MCF 10A (cell line): ENCODE measurements around the gene MUTYH. TPM values are rescaled to one million over a fixed set of nuclear protein-coding genes. Genes with fewer than 3 reads are reported as not detected.
A peak's percentile ranks its signal among the peaks of the same experiment; 100 is the strongest.

ENCODE experiments used
- BruUV-seq: library from RNA; stranded (reverse); fragments of 400-500 nt; replicated peaks from 2 replicates; lab custom pipeline; 2021; lab: Mats Ljungman, UMichigan
- CTCF ChIA-PET: fragments of 300-600 bp; sonication (Branson Sonifier 250); formaldehyde crosslinking; extraction: SDS; loops from one replicate; lab custom pipeline; 2021; ENCODE audit warnings: antibody characterized with exemption, inconsistent platforms; lab: Yijun Ruan, JAX
- POLR2A ChIA-PET: fragments of 300-600, 350-650 bp; sonication (Branson Sonifier 250); formaldehyde crosslinking; extraction: SDS; loops from one replicate; lab custom pipeline; 2020; ENCODE audit warnings: antibody characterized with exemption, inconsistent platforms; lab: Yijun Ruan, JAX
- DNase-seq: peaks from one replicate; pipeline ENCODE4 v3.0.0-alpha.2; 2018; ENCODE audit not compliant: unreplicated experiment
- H3K27ac Mint-ChIP-seq: one replicate; pipeline ENCODE4 v1.8.0; 2022; ENCODE audit warnings: mild to moderate bottlenecking, low read depth, mixed read lengths; ENCODE audit not compliant: unreplicated experiment
- H3K27me3 Mint-ChIP-seq: one replicate; pipeline ENCODE4 v1.8.0; 2022; ENCODE audit warnings: mixed read lengths; ENCODE audit not compliant: insufficient read depth, unreplicated experiment
- H3K36me3 Mint-ChIP-seq: one replicate; pipeline ENCODE4 v1.8.0; 2022; ENCODE audit warnings: mild to moderate bottlenecking, moderate library complexity, mixed read lengths; ENCODE audit not compliant: insufficient read depth, unreplicated experiment
- H3K4me1 Mint-ChIP-seq: one replicate; pipeline ENCODE4 v1.8.0; 2022; ENCODE audit warnings: mixed read lengths; ENCODE audit not compliant: insufficient read depth, unreplicated experiment
- H3K4me3 Mint-ChIP-seq: one replicate; pipeline ENCODE4 v1.8.0; 2022; ENCODE audit warnings: mild to moderate bottlenecking, moderate library complexity, mixed read lengths; ENCODE audit not compliant: unreplicated experiment
- H3K9me3 Mint-ChIP-seq: one replicate; pipeline ENCODE4 v1.8.0; 2022; ENCODE audit warnings: mixed read lengths; ENCODE audit not compliant: unreplicated experiment
- CTCF ChIP-seq: fragments of 200-600 bp; IDR thresholded peaks from one replicate; pipeline ENCODE4 v1.8.0; 2022; ENCODE audit warnings: antibody characterized with exemption, mild to moderate bottlenecking; ENCODE audit not compliant: unreplicated experiment
- intact Hi-C: fragments of 100-400 bp; cut with micrococcal nuclease; formaldehyde crosslinking; loops from 2 replicates; pipeline ENCODE4 v1.14.1; 2022
- total RNA-seq: library from RNA; stranded (reverse); gene quantifications from 2 replicates; pipeline ENCODE4 v1.2.3, GENCODE V29; 2022

MUTYH gene
- total RNA-seq, 1 experiment from 2014 or later, result 31.3 TPM

GRCh38 chr1:45379524-45379923, 39.3 kb upstream of the MUTYH start:
- ChIA-PET POLR2A (interaction anchor here (0.5 kb wide), 1 partner anchor 23 kb away, joined by 3 read pairs; no protein-coding TSS in a partner anchor), CTCF (interaction anchor here (0.6 to 1.4 kb wide), 3 partner anchors 16 to 560 kb away, joined by 3 to 4 read pairs (median 3); no protein-coding TSS in a partner anchor)
- intact Hi-C loops, result no loop called here
- no peak for TF ChIP-seq CTCF
- no peaks in the 10 kb centered on the region for H3K27me3 Mint-ChIP-seq
- DNase-seq, result no peak
- H3K4me3 Mint-ChIP-seq, result no peak overlapping the region
- H3K27ac Mint-ChIP-seq, result no peak overlapping the region
- no peaks in the 10 kb centered on the region for H3K36me3 Mint-ChIP-seq
- no peaks in the 10 kb centered on the region for H3K9me3 Mint-ChIP-seq
- H3K4me1 Mint-ChIP-seq, result peaks cover 6% of the 10 kb centered on the region
- BruUV-seq, result no TSS peak

- H3K9me3 Mint-ChIP-seq, result no peaks in the 10 kb centered on the region
- ChIA-PET POLR2A (no interaction called here), CTCF (interaction anchor here (0.7 to 1.4 kb wide), 2 partner anchors 11 to 18 kb away, joined by 3 read pairs; no protein-coding TSS in a partner anchor)
- no peak overlapping the region for H3K27ac Mint-ChIP-seq
- H3K27me3 Mint-ChIP-seq, result no peaks in the 10 kb centered on the region
- no TSS peak for BruUV-seq
- H3K4me1 Mint-ChIP-seq, result peaks cover 6% of the 10 kb centered on the region
- TF ChIP-seq CTCF, result no peak
- no peaks in the 10 kb centered on the region for H3K36me3 Mint-ChIP-seq
- H3K4me3 Mint-ChIP-seq, result no peak overlapping the region
- intact Hi-C loops, result no loop called here
- no peak for DNase-seq
Measured at GRCh38 chr1:45378184-45378583, 37.9 kb upstream of the MUTYH start.

GRCh38 chr1:45375104-45376090, 35.2 kb upstream of the MUTYH start:
- CTCF ChIA-PET, result interaction anchor here (1.1 kb wide), 1 partner anchor 16 kb away, joined by 7 read pairs; no protein-coding TSS in a partner anchor

More at GRCh38 chr1:45375104-45376090, 35.2 kb upstream of the MUTYH start:
- Mint-ChIP-seq H3K4me3 (no peak overlapping the region), H3K27me3 (no peaks in the 10 kb centered on the region), H3K4me1 (peaks cover 3% of the 10 kb centered on the region), H3K9me3 (no peaks in the 10 kb centered on the region), H3K36me3 (no peaks in the 10 kb centered on the region), H3K27ac (no peak overlapping the region)
- no peak for TF ChIP-seq CTCF
- POLR2A ChIA-PET, result no interaction called here
- DNase-seq, result peak; percentile 13
- intact Hi-C loops, result no loop called here
- no TSS peak for BruUV-seq
